ENCODE measurements around the gene ARHGAP10.

DNA sequence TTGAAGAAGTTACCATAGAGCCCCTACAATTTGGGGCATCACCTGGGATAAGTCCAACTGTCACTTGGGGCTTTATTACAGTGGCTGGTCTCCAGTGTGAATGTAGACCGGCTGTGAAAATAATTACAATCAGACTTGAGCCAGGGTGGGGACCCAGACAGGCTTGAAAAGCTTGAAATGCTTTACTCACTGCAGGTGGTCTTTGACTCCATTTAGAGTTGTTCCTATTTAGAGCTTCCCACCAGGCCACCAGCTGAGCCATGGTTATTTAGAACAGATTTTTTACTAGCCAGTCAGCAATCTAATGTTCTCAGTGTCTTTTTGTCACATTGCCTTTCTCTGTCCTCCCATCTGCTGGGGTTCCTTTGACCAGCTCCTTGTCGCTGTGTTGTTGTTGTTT is 5.7 kb downstream of the ARHGAP10 start:
- TF ChIP-seq, protein P1, sequence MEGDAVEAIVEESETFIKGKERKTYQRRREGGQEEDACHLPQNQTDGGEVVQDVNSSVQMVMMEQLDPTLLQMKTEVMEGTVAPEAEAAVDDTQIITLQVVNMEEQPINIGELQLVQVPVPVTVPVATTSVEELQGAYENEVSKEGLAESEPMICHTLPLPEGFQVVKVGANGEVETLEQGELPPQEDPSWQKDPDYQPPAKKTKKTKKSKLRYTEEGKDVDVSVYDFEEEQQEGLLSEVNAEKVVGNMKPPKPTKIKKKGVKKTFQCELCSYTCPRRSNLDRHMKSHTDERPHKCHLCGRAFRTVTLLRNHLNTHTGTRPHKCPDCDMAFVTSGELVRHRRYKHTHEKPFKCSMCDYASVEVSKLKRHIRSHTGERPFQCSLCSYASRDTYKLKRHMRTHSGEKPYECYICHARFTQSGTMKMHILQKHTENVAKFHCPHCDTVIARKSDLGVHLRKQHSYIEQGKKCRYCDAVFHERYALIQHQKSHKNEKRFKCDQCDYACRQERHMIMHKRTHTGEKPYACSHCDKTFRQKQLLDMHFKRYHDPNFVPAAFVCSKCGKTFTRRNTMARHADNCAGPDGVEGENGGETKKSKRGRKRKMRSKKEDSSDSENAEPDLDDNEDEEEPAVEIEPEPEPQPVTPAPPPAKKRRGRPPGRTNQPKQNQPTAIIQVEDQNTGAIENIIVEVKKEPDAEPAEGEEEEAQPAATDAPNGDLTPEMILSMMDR (IDR thresholded peaks at IDR 0.05): no peak
- TF ChIP-seq POLR2A (IDR thresholded peaks at IDR 0.05): no peak

All from right lobe of liver (tissue), 4 donors.